Measurements from ENCODE around the gene FAM151A. TPM values are rescaled to one million over a fixed set of nuclear protein-coding genes. Genes with fewer than 3 reads are reported as not detected.

Gene FAM151A
- total RNA-seq, 1 donor from 2014 or later = not detected

DNA sequence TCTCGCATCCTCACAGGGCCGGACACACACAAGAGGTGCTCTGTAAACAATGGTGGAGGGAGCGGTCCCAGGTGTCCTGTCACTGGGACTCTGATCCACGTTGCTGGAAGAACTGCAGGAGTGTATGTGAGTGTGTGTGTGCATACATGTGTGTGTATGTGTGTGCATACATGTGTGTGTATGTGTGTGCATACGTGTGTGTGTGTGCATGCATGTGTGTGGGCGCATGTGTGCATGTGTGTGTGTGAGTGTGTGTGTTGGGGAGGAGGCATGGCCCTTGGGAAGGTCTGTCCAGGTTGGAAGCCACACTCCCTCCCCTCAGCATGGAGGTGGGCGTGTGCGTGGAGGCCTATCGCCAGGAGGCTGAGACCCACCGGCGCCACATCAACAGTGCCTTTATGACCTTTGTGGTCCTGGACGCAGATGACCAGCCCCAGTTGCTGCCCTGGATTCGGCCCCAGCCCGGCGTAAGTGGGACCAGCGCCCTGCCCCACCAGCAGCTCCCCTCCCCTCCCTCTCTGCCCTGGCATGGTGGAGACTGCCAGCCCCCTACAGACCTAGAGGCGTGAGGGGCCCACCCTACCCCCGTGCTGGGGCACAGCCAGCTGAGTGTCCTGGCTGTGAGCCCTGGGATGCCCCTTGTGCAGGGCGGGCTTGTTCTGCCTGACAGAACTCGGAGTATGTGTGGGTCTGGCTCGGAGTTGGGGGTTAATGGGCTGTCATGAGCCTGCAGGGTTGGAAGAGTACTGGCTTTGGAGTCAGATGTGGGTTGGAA is 22.2 kb downstream of the FAM151A start:
- no peaks in the 10 kb centered on the region for H3K4me1 ChIP-seq
- intact Hi-C loops (cut with DNase I) = no loop called here
- no peaks in the 10 kb centered on the region for H3K9me3 ChIP-seq
- H3K27me3 ChIP-seq (ENCODE audit: low read depth) = no peaks in the 10 kb centered on the region
- H3K36me3 ChIP-seq = no peaks in the 10 kb centered on the region
- H3K4me3 ChIP-seq = no peak overlapping the region
- H3K27ac ChIP-seq = no peak overlapping the region
- ATAC-seq (no peak), DNase-seq (no peak)
- TF ChIP-seq CTCF (IDR thresholded peaks at IDR 0.05) = no peak

GRCh38 chr1:54599211-54599823 is 24.0 kb downstream of the FAM151A start:
- intact Hi-C loops (cut with DNase I) = no loop called here
- no peak for ATAC-seq
- Histone ChIP-seq H3K27me3 (ENCODE audit: low read depth) (no peaks in the 10 kb centered on the region), H3K4me3 (no peak overlapping the region), H3K36me3 (peaks cover 3% of the 10 kb centered on the region), H3K4me1 (no peaks in the 10 kb centered on the region), H3K9me3 (no peaks in the 10 kb centered on the region), H3K27ac (no peak overlapping the region)
- DNase-seq = no peak
- no peak for TF ChIP-seq CTCF (IDR thresholded peaks at IDR 0.05)

GRCh38 chr1:54597455-54598030 is 25.8 kb downstream of the FAM151A start:
- Histone ChIP-seq H3K27me3 (ENCODE audit: low read depth) (no peaks in the 10 kb centered on the region), H3K4me3 (no peak overlapping the region), H3K9me3 (no peaks in the 10 kb centered on the region), H3K4me1 (no peaks in the 10 kb centered on the region), H3K27ac (no peak overlapping the region), H3K36me3 (peaks cover 3% of the 10 kb centered on the region)
- DNase-seq = no peak
- intact Hi-C loops (cut with DNase I) = no loop called here
- no peak for ATAC-seq
- TF ChIP-seq CTCF (IDR thresholded peaks at IDR 0.05) = no peak

DNA sequence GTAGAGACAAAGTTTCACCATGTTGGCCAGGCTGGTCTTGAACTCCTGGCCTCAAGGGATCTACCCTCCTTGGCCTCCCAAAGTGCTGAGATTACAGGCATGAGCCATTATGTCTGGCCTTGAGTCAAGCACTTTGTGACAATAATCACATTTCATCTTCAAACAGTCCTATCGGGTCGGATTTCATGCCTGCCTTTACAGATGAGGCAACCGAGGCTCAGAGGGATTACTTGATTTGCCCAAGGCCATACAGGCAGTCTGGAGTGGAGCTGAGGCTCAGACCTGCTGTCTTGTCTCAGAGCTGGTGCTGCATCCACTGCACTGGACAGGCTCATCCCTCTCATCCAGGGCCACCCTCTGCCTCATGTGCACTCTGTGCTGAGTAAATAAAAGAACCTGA is 26.6 kb downstream of the FAM151A start:
- DNase-seq (no peak), ATAC-seq (no peak)
- TF ChIP-seq CTCF (IDR thresholded peaks at IDR 0.05) = no peak

DNA sequence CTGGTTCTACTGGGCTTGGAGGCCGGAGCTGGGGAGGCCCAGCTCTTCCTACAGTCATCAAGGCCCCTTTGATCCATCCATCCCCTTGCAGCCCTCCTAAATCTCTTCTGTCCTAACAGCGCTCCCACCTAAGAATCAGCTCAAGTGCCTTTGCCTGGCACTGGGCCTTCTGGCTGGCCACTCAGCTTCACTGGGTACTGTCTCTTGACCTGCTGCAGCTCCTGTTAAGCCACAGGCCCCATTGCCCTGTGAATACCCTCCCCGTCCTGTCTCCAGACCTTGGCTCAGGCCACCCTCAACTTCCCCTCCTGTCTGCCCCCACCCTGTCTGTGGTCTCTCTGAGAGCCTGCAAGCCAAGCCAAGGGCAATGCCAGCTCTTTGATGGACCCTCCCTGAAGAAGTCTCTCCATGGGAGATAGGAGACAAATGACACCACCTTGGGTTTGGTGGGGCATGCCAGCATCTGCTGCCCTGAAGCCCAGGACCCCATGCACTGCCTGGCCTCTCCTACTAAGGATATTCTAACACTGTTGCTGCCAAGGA is 27.3 kb downstream of the FAM151A start:
- TF ChIP-seq CTCF (IDR thresholded peaks at IDR 0.05) = no peak
- H3K36me3 ChIP-seq = peaks cover 3% of the 10 kb centered on the region

More for the DNA sequence above, 26.6 kb downstream of the FAM151A start:
- no peak overlapping the region for H3K4me3 ChIP-seq
- intact Hi-C loops (cut with DNase I) = no loop called here
- peaks cover 3% of the 10 kb centered on the region for H3K36me3 ChIP-seq
- no peak overlapping the region for H3K27ac ChIP-seq
- no peaks in the 10 kb centered on the region for H3K9me3 ChIP-seq
- no peaks in the 10 kb centered on the region for H3K4me1 ChIP-seq
- H3K27me3 ChIP-seq (ENCODE audit: low read depth) = no peaks in the 10 kb centered on the region

More for the DNA sequence above, 27.3 kb downstream of the FAM151A start:
- no peak overlapping the region for H3K4me3 ChIP-seq
- no peaks in the 10 kb centered on the region for H3K4me1 ChIP-seq
- DNase-seq (no peak), ATAC-seq (no peak)
- no peaks in the 10 kb centered on the region for H3K9me3 ChIP-seq
- H3K27ac ChIP-seq = no peak overlapping the region
- intact Hi-C loops (cut with DNase I) = no loop called here
- H3K27me3 ChIP-seq (ENCODE audit: low read depth) = no peaks in the 10 kb centered on the region

Data from lower lobe of right lung (tissue), 2 donors.